HFF-Myc (cell line): ENCODE data around the gene NELFCD.
"Not testable (repeated sequence)": the region's sequence is repeated elsewhere in the genome, so short reads cannot be mapped to it uniquely, and the experiment has no call there.

ENCODE experiments used
- DNase-seq: peaks from one replicate; pipeline ENCODE4 v3.0.0-alpha.2; 2011; ENCODE audit warnings: low read depth; ENCODE audit errors: extremely low read depth
- H3K4me3 ChIP-seq: replicated peaks from 2 replicates; pipeline ENCODE4 v1.5.1; 2011; ENCODE audit warnings: low read depth, mild to moderate bottlenecking, control low read depth, low read length
- CTCF ChIP-seq: IDR thresholded peaks from 2 replicates; pipeline ENCODE4 v1.5.1; 2012; ENCODE audit warnings: mild to moderate bottlenecking, low read depth, low read length, control low read depth; ENCODE audit errors: missing control alignments

Gene NELFCD

GRCh38 chr20:58944610-58945009 is 36.4 kb upstream of the NELFCD start:
- H3K4me3 ChIP-seq: no peak overlapping the region
- no peak for DNase-seq
- TF ChIP-seq CTCF: no peak

- no peak for DNase-seq
- no peak for TF ChIP-seq CTCF
- H3K4me3 ChIP-seq: no peak overlapping the region
Observed at GRCh38 chr20:58945965-58946631, 35.0 kb upstream of the NELFCD start.

- DNase-seq: not testable (repeated sequence)
Observed at GRCh38 chr20:58947797-58948388, 33.2 kb upstream of the NELFCD start.

GRCh38 chr20:58950603-58951002 is 30.5 kb upstream of the NELFCD start:
- TF ChIP-seq CTCF: no peak
- DNase-seq: no peak
- H3K4me3 ChIP-seq: no peak overlapping the region

More at GRCh38 chr20:58947797-58948388, 33.2 kb upstream of the NELFCD start:
- H3K4me3 ChIP-seq: not testable (repeated sequence)

- no peak overlapping the region for H3K4me3 ChIP-seq
- no peak for DNase-seq
- no peak for TF ChIP-seq CTCF
Observed at GRCh38 chr20:58953050-58953449, 28.0 kb upstream of the NELFCD start.

- H3K4me3 ChIP-seq: no peak overlapping the region
- TF ChIP-seq CTCF: no peak
- no peak for DNase-seq
Observed at GRCh38 chr20:58956078-58956477, 25.0 kb upstream of the NELFCD start.

- no peak for TF ChIP-seq CTCF
- H3K4me3 ChIP-seq: no peak overlapping the region
- no peak for DNase-seq
Observed at GRCh38 chr20:58959652-58960051, 21.4 kb upstream of the NELFCD start.
